H1 (cell line): ENCODE data around the gene GJC3. TPM values are rescaled to one million over a fixed set of nuclear protein-coding genes. Genes with fewer than 3 reads are reported as not detected.

ENCODE experiments used
- CTCF ChIA-PET: fragments of 300-600 bp; sonication (Branson Sonifier 250); formaldehyde crosslinking; loops from one replicate; lab custom pipeline; 2021; ENCODE audit not compliant: partially characterized antibody; lab: Charles Lee
- POLR2A ChIA-PET: fragments of 300-600 bp; sonication (Branson Sonifier 250); formaldehyde crosslinking; loops from one replicate; lab custom pipeline; 2021; ENCODE audit warnings: inconsistent platforms; ENCODE audit not compliant: partially characterized antibody; lab: Charles Lee
- DNase-seq, 2 experiments: peaks; one replicate each; pipeline versions ENCODE4 v3.0.0 to v3.0.0-alpha.2; 2010 to 2022; ENCODE audit warnings: low spot score in 2 of 2, low read depth in 1 of 2, mixed read lengths in 1 of 2
- FAIRE-seq: peaks from 2 replicates; lab custom pipeline; 2011; peaks lifted over from hg19 to GRCh38; lab: Jason Lieb, UNC
- H2AFZ ChIP-seq: 2 replicates; pipeline ENCODE4 v1.8.1; 2012; ENCODE audit warnings: low read length, inconsistent platforms
- H2AK5ac ChIP-seq: 2 replicates; pipeline ENCODE4 v1.6.1; 2013; ENCODE audit warnings: low read depth, low read length
- H2BK120ac ChIP-seq: replicated peaks from 2 replicates; pipeline ENCODE3; 2013; ENCODE audit warnings: low read depth, low read length, inconsistent platforms
- H2BK12ac ChIP-seq: 2 replicates; pipeline ENCODE4 v1.6.1; 2013; ENCODE audit warnings: low read depth, low read length
- H2BK15ac ChIP-seq: 2 replicates; pipeline ENCODE4 v1.6.1; 2013; ENCODE audit warnings: low read length
- H2BK20ac ChIP-seq: 2 replicates; pipeline ENCODE4 v1.6.1; 2013; ENCODE audit warnings: low read length
- H2BK5ac ChIP-seq: 2 replicates; pipeline ENCODE4 v1.6.1; 2013; ENCODE audit warnings: low read depth, low read length
- H3K14ac ChIP-seq: 2 replicates; pipeline ENCODE4 v1.6.1; 2013; ENCODE audit warnings: inconsistent platforms; ENCODE audit not compliant: insufficient read length
- H3K18ac ChIP-seq: 2 replicates; pipeline ENCODE4 v1.6.1; 2013; ENCODE audit warnings: low read length; ENCODE audit errors: extremely low read depth
- H3K23ac ChIP-seq: 2 replicates; pipeline ENCODE4 v1.6.1; 2013; ENCODE audit warnings: inconsistent platforms; ENCODE audit not compliant: insufficient read length
- H3K23me2 ChIP-seq: 2 replicates; pipeline ENCODE4 v1.6.1; 2013; ENCODE audit warnings: low read depth, low read length
- H3K27ac ChIP-seq: 2 replicates; pipeline ENCODE4 v1.6.1; 2011; ENCODE audit warnings: low read depth, low read length, inconsistent platforms
- H3K27me3 ChIP-seq, 4 experiments: replicated peaks in 1 of 4; 1 replicate in 1 of 4; 2 replicates in 3 of 4; pipeline versions ENCODE4 v1.6.1 to v1.8.1; 2011 to 2013; ENCODE audit warnings: low read length in 3 of 4, mild to moderate bottlenecking in 3 of 4, inconsistent platforms in 2 of 4, mixed read lengths in 2 of 4, moderate library complexity in 1 of 4; ENCODE audit not compliant: control insufficient read depth in 3 of 4, insufficient read depth in 3 of 4; ENCODE audit errors: extremely low read depth in 1 of 4
- H3K36me3 ChIP-seq, 4 experiments: 2 replicates each; pipeline versions ENCODE4 v1.6.1 to v1.8.1; 2011 to 2013; ENCODE audit warnings: mild to moderate bottlenecking in 4 of 4, low read length in 3 of 4, moderate library complexity in 2 of 4, control low read depth in 1 of 4, inconsistent platforms in 1 of 4; ENCODE audit not compliant: insufficient read depth in 4 of 4, control insufficient read depth in 2 of 4
- H3K4ac ChIP-seq: replicated peaks from 2 replicates; pipeline ENCODE3; 2013; ENCODE audit warnings: low read length, low read depth, mixed read lengths, inconsistent platforms; ENCODE audit not compliant: insufficient read length
- H3K4me1 ChIP-seq, 4 experiments: replicated peaks in 1 of 4; 1 replicate in 1 of 4; 2 replicates in 3 of 4; pipeline versions ENCODE4 v1.6.1 to v1.8.1; 2011 to 2013; ENCODE audit warnings: low read length in 3 of 4, inconsistent platforms in 2 of 4, mixed read lengths in 1 of 4; ENCODE audit not compliant: insufficient read depth in 4 of 4, control insufficient read depth in 3 of 4
- H3K4me2 ChIP-seq, 2 experiments: 2 replicates each; pipeline versions ENCODE4 v1.6.1 to v1.8.1; 2011 to 2013; ENCODE audit warnings: low read depth in 2 of 2, low read length in 2 of 2, control low read depth in 1 of 2, inconsistent platforms in 1 of 2, mild to moderate bottlenecking in 1 of 2; ENCODE audit not compliant: insufficient read depth in 1 of 2
- H3K4me3 ChIP-seq, 4 experiments: fragments of 200-600, 300-600 bp in 1 of 4; sonication (generic), shearing (Covaris generic), sonication (Bioruptor Twin) in 1 of 4; 2 replicates each; pipeline versions ENCODE4 v1.5.1 to v1.8.1; 2011 to 2016; ENCODE audit warnings: low read length in 4 of 4, low read depth in 3 of 4, control low read depth in 2 of 4, inconsistent platforms in 2 of 4, mild to moderate bottlenecking in 2 of 4, mixed read lengths in 1 of 4, moderate library complexity in 1 of 4; ENCODE audit not compliant: insufficient read depth in 2 of 4; ENCODE audit errors: extremely low read depth in 1 of 4
- H3K56ac ChIP-seq: replicated peaks from 2 replicates; pipeline ENCODE3; 2013; ENCODE audit warnings: low read depth, mild to moderate bottlenecking, mixed read lengths, low read length, inconsistent platforms; ENCODE audit not compliant: insufficient read length
- H3K79me1 ChIP-seq: 2 replicates; pipeline ENCODE4 v1.6.1; 2013; ENCODE audit warnings: low read depth, low read length, control low read depth
- H3K79me2 ChIP-seq, 2 experiments: 2 replicates each; pipeline versions ENCODE4 v1.6.1 to v1.8.1; 2012 to 2013; ENCODE audit warnings: low read length in 2 of 2, mild to moderate bottlenecking in 2 of 2, inconsistent platforms in 1 of 2; ENCODE audit not compliant: insufficient read depth in 2 of 2, control insufficient read depth in 1 of 2
- H3K9ac ChIP-seq, 4 experiments: replicated peaks in 1 of 4; 1 replicate in 1 of 4; 2 replicates in 3 of 4; pipeline versions ENCODE4 v1.6.1 to v1.8.1; 2011 to 2013; ENCODE audit warnings: low read depth in 3 of 4, low read length in 3 of 4, control low read depth in 2 of 4, mild to moderate bottlenecking in 2 of 4, moderate library complexity in 2 of 4, inconsistent platforms in 1 of 4; ENCODE audit errors: extremely low read depth in 1 of 4
- H3K9me3 ChIP-seq, 2 experiments: 2 replicates each; pipeline versions ENCODE4 v1.6.1 to v1.8.1; 2012 to 2013; ENCODE audit warnings: mild to moderate bottlenecking in 2 of 2, moderate library complexity in 2 of 2, control low read depth in 1 of 2, inconsistent platforms in 1 of 2, low read depth in 1 of 2, low read length in 1 of 2, mixed read lengths in 1 of 2; ENCODE audit not compliant: insufficient read depth in 2 of 2
- H4K20me1 ChIP-seq, 2 experiments: replicated peaks in 1 of 2; 2 replicates each; pipeline versions ENCODE3 to v1.8.1; 2011 to 2013; ENCODE audit warnings: inconsistent platforms in 2 of 2, low read length in 2 of 2, mild to moderate bottlenecking in 1 of 2; ENCODE audit not compliant: insufficient read depth in 2 of 2, control insufficient read depth in 1 of 2
- H4K5ac ChIP-seq: 2 replicates; pipeline ENCODE4 v1.6.1; 2013; ENCODE audit warnings: low read length, low read depth, mixed read lengths, inconsistent platforms; ENCODE audit not compliant: insufficient read length
- H4K8ac ChIP-seq: 2 replicates; pipeline ENCODE4 v1.8.0; 2013; ENCODE audit warnings: mild to moderate bottlenecking, moderate library complexity, low read length, inconsistent platforms; ENCODE audit not compliant: insufficient read depth; ENCODE audit errors: extremely low read depth
- H4K91ac ChIP-seq: replicated peaks from 2 replicates; pipeline ENCODE3; 2013; ENCODE audit warnings: low read length, mixed read lengths, inconsistent platforms; ENCODE audit not compliant: insufficient read length
- CTBP2 ChIP-seq: IDR thresholded peaks from 2 replicates; pipeline ENCODE4 v1.7.0; 2011; ENCODE audit warnings: borderline replicate concordance, mild to moderate bottlenecking, moderate library complexity, mixed read lengths, low read length; ENCODE audit not compliant: insufficient read depth, insufficient read length
- EGR1 ChIP-seq: IDR thresholded peaks from 2 replicates; pipeline ENCODE4 v1.6.1; 2011; ENCODE audit warnings: low read depth, low read length, borderline replicate concordance
- HDAC6 ChIP-seq: IDR thresholded peaks from one replicate; pipeline ENCODE4 v1.7.1; 2012; ENCODE audit warnings: low read depth, mild to moderate bottlenecking, inconsistent platforms, low read length, moderate library complexity
- KDM1A ChIP-seq: fragments of 200-600, 300-600 bp; sonication (generic); IDR thresholded peaks from 2 replicates; pipeline ENCODE4 v1.7.1; 2016; ENCODE audit warnings: mild to moderate bottlenecking, low read length, borderline replicate concordance
- SP2 ChIP-seq: IDR thresholded peaks from 2 replicates; pipeline ENCODE4 v1.6.1; 2012; ENCODE audit warnings: mild to moderate bottlenecking, low read length, inconsistent platforms
- SRF ChIP-seq: IDR thresholded peaks from 2 replicates; pipeline ENCODE4 v1.6.1; 2011; ENCODE audit warnings: mild to moderate bottlenecking, low read depth, low read length, moderate library complexity
- TEAD4 ChIP-seq: IDR thresholded peaks from 2 replicates; pipeline ENCODE4 v1.6.1; 2012; ENCODE audit warnings: low read depth, low read length, inconsistent platforms, mixed read lengths
- YY1 ChIP-seq: IDR thresholded peaks from 2 replicates; pipeline ENCODE4 v1.6.1; 2011; ENCODE audit warnings: low read depth, mild to moderate bottlenecking, low read length
- ZNF274 ChIP-seq: IDR thresholded peaks from 2 replicates; pipeline ENCODE4 v1.7.0; 2012; ENCODE audit warnings: low read length, borderline replicate concordance; ENCODE audit errors: extremely low read depth
- WGBS, 2 experiments: shearing (Covaris generic) in 1 of 2; methylation state at CpG; one replicate each; pipeline versions ENCODE4 v1.1.6 to v1.1.7; 2013 to 2015; ENCODE audit warnings: low lambda C conversion rate in 2 of 2, mixed read lengths in 2 of 2, inconsistent platforms in 1 of 2, low coverage in 1 of 2, missing lambda C conversion rate in 1 of 2; ENCODE audit not compliant: insufficient replicate concordance in 2 of 2, insufficient coverage in 1 of 2, insufficient read length in 1 of 2; ENCODE audit errors: extremely low coverage in 1 of 2, missing lambda C conversion rate in 1 of 2; 5-methylcytosine and 5-hydroxymethylcytosine counted together
- polyA plus RNA-seq, 7 experiments: library from polyadenylated mRNA; depleted of rRNA in 3 of 7; stranded (reverse) in 5 of 7; unstranded in 2 of 7; fragments of >200 nt in 5 of 7; fragments of 200-250 nt in 2 of 7; gene quantifications; 1 replicate in 5 of 7; 2 replicates in 1 of 7; 4 replicates in 1 of 7; pipeline versions ENCODE4 v1.2.1 to v1.2.3, GENCODE V29; 2011 to 2013; ENCODE audit warnings: missing spikeins in 2 of 7, mixed read lengths in 2 of 7
- total RNA-seq: library from RNA; stranded (reverse); fragmentation: NEBNext Ultra II Directional; extraction: Animal tissue kit (Norgen Biotek cat#: 25700); gene quantifications from 2 replicates; pipeline ENCODE4 v1.2.1, GENCODE V29; 2021
- TF ChIP-seq, protein P1 (sequence below): IDR thresholded peaks from 2 replicates; pipeline ENCODE4 v1.6.1; 2012; ENCODE audit warnings: inconsistent platforms
- TF ChIP-seq, protein P2 (sequence below), 3 experiments: IDR thresholded peaks; 1 replicate in 2 of 3; 2 replicates in 1 of 3; pipeline versions ENCODE4 v1.5.1 to v1.6.1; 2011; ENCODE audit warnings: low read length in 3 of 3, mild to moderate bottlenecking in 3 of 3, inconsistent platforms in 2 of 3, low read depth in 1 of 3, moderate library complexity in 1 of 3; ENCODE audit not compliant: insufficient read depth in 1 of 3; ENCODE audit errors: control extremely low read depth in 1 of 3

Gene GJC3
- total and polyA plus RNA-seq, 2 of the 8 experiments (the other 6 are each of a cell fraction or from before 2014, with no cell fraction given) = 2.7 to 3.0 TPM

DNA sequence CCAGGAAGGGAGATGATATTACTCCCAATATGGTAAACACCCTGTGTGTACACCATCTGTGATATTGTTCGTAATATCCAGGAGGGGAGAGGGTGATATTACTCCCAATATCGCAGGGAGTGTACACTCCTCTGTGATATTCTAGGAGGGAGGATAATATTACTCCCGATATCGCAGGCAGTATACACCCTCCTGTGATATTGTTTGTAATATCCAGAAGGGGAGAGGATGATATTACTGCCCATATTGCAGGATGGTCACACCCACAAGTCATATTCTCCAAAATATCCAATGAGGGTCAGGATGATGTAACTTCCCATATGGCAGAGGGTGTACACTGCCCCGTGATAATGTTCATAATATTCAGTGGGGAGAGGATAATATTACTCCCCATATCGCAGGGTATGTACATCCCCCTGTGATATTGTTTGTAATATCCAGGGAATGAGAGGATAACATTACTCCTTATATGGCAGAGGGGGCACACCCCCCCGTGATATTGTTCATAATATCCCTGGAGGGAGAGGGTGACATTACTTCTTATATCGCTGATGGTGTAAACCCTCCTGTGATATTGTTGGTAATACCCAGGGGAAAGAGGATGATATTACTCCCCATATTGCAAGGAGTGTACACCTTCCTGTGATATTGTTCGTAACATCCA lies 29.3 kb upstream of the GJC3 start:
- Histone ChIP-seq H3K27ac (no peak overlapping the region), H4K20me1 (no peaks in the 10 kb centered on the region), H3K4me1 (no peaks in the 10 kb centered on the region), H3K23ac (no peak overlapping the region), H3K4me2 (no peak overlapping the region), H4K8ac (no peak overlapping the region), H3K4ac (no peak overlapping the region), H3K79me2 (no peaks in the 10 kb centered on the region), H2BK120ac (no peak overlapping the region), H2AK5ac (no peak overlapping the region), H3K23me2 (no peaks in the 10 kb centered on the region), H3K14ac (no peak overlapping the region), H3K36me3 (no peaks in the 10 kb centered on the region), H2BK5ac (no peak overlapping the region), H2BK20ac (no peak overlapping the region), H3K27me3 (no peaks in the 10 kb centered on the region), H4K5ac (no peak overlapping the region), H4K91ac (no peak overlapping the region), H3K9me3 (no peaks in the 10 kb centered on the region), H3K56ac (no peak overlapping the region), H3K4me3 (no peak overlapping the region), H3K9ac (no peak overlapping the region), H2BK12ac (no peak overlapping the region), H2AFZ (no peak overlapping the region), H3K79me1 (no peaks in the 10 kb centered on the region), H3K18ac (no peak overlapping the region), H2BK15ac (no peak overlapping the region)
- POLR2A ChIA-PET = no interaction called here
- DNase-seq (no peak), FAIRE-seq (no peak)
- CTCF ChIA-PET = no interaction called here
- 90% methylated on average over 9 of the region's 9 CpGs; no CpG with 5 or more reads in 1 of the 2 experiments for WGBS, 2 experiments
- TF ChIP-seq, protein P1, sequence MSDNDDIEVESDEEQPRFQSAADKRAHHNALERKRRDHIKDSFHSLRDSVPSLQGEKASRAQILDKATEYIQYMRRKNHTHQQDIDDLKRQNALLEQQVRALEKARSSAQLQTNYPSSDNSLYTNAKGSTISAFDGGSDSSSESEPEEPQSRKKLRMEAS = no peak
- no peak for TF ChIP-seq KDM1A
- no peak for TF ChIP-seq CTBP2
- no peak for TF ChIP-seq ZNF274
- no peak for TF ChIP-seq SRF
- no peak for TF ChIP-seq HDAC6
- TF ChIP-seq EGR1 = no peak
- TF ChIP-seq, protein P2, sequence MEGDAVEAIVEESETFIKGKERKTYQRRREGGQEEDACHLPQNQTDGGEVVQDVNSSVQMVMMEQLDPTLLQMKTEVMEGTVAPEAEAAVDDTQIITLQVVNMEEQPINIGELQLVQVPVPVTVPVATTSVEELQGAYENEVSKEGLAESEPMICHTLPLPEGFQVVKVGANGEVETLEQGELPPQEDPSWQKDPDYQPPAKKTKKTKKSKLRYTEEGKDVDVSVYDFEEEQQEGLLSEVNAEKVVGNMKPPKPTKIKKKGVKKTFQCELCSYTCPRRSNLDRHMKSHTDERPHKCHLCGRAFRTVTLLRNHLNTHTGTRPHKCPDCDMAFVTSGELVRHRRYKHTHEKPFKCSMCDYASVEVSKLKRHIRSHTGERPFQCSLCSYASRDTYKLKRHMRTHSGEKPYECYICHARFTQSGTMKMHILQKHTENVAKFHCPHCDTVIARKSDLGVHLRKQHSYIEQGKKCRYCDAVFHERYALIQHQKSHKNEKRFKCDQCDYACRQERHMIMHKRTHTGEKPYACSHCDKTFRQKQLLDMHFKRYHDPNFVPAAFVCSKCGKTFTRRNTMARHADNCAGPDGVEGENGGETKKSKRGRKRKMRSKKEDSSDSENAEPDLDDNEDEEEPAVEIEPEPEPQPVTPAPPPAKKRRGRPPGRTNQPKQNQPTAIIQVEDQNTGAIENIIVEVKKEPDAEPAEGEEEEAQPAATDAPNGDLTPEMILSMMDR (IDR thresholded peaks at IDR 0.05; ENCODE audit: control extremely low read depth in 1 of 3, insufficient read depth in 1 of 3, low read depth in 1 of 3, low read length in 3 of 3) = no peak
- TF ChIP-seq SP2 = no peak
- TF ChIP-seq TEAD4 = no peak
- TF ChIP-seq YY1 = no peak
